ENCODE results near the gene STX5. TPM values are rescaled to one million over a fixed set of nuclear protein-coding genes. Genes with fewer than 3 reads are reported as not detected.
"Not testable (repeated sequence)": the region's sequence is repeated elsewhere in the genome, so short reads cannot be mapped to it uniquely, and the experiment has no call there.

STX5 gene
- total RNA-seq, 2 experiments from 2014 or later, result 30.6 to 41.0 TPM

- CTCF ChIA-PET (ENCODE audit: unreplicated experiment), result no interaction called here
- no peaks in the 10 kb centered on the region for H3K9me2 ChIP-seq (ENCODE audit: insufficient read depth, low read length)
- POLR2A ChIA-PET, result interaction anchor here (0.7 to 3.0 kb wide), 20 partner anchors 10 to 250 kb away, joined by 3 to 70 read pairs (median 4); partner anchors contain the start of genes C11orf98, CSKMT, HNRNPUL2 and NXF1
- H3K4me1 ChIP-seq (ENCODE audit: insufficient read depth, low read length, poor library complexity, severe bottlenecking), result peaks cover 29% of the 10 kb centered on the region
- TSS peak; percentile 93 for BruUV-seq (replicated peaks)
- TF ChIP-seq EZH2phosphoT487 (IDR thresholded peaks at IDR 0.05; ENCODE audit: borderline replicate concordance, low read depth, low read length) (no peak), CTCF (conservative IDR thresholded peaks at IDR 0.05; ENCODE audit: low read length) (no peak)
- peak overlapping the region; percentile 81 for H2AFZ ChIP-seq (ENCODE audit: low read length)
- no peaks in the 10 kb centered on the region; the same call in 1 of the 2 replicates for H4K20me1 ChIP-seq (ENCODE audit: insufficient read depth, low read length)
- H3K36me3 ChIP-seq (ENCODE audit: insufficient read depth, low read length), result peaks cover 19% of the 10 kb centered on the region
- H3K4me3 ChIP-seq (ENCODE audit: low read depth, low read length, poor library complexity, severe bottlenecking), result peak overlapping the region; percentile 94
- peaks cover 26% of the 10 kb centered on the region for H3K79me2 ChIP-seq (ENCODE audit: insufficient read depth, low read depth, low read length)
- intact Hi-C loops (cut with micrococcal nuclease; ENCODE audit: unreplicated experiment), result loop anchor here (1.0 to 5.0 kb wide), 3 partner anchors 39 to 195 kb away; partner anchors contain the start of genes GANAB, HNRNPUL2, SLC3A2 and TTC9C
- H3K27ac ChIP-seq (ENCODE audit: low read depth, low read length, poor library complexity, severe bottlenecking), result peak overlapping the region; percentile 90
- DNase-seq (ENCODE audit: low spot score), result peak; percentile 97
- no peaks in the 10 kb centered on the region for H3K9me3 ChIP-seq (ENCODE audit: low read length)
- H3K4me2 ChIP-seq (ENCODE audit: low read length), result peak overlapping the region; percentile 97
These were observed 9.7 kb upstream of the STX5 start for GRCh38 chr11:62841361-62842170.

- H2AFZ ChIP-seq (ENCODE audit: low read length), result peak overlapping the region; percentile 78
- not testable (repeated sequence) for BruUV-seq (replicated peaks)
- POLR2A ChIA-PET, result interaction anchor here (0.6 to 3.0 kb wide), 21 partner anchors 9 to 249 kb away, joined by 3 to 70 read pairs (median 4); partner anchors contain the start of genes C11orf98, CSKMT, HNRNPUL2 and NXF1
These were observed 9.0 kb upstream of the STX5 start for GRCh38 chr11:62840721-62841360.

More at GRCh38 chr11:62840721-62841360, 9.0 kb upstream of the STX5 start:
- Histone ChIP-seq H3K79me2 (ENCODE audit: insufficient read depth, low read depth, low read length) (peaks cover 33% of the 10 kb centered on the region), H3K4me2 (ENCODE audit: low read length) (peak overlapping the region; percentile 97), H3K27ac (ENCODE audit: low read depth, low read length, poor library complexity, severe bottlenecking) (peak overlapping the region; percentile 90), H3K4me3 (ENCODE audit: low read depth, low read length, poor library complexity, severe bottlenecking) (peak overlapping the region; percentile 94), H3K4me1 (ENCODE audit: insufficient read depth, low read length, poor library complexity, severe bottlenecking) (peaks cover 29% of the 10 kb centered on the region), H3K36me3 (ENCODE audit: insufficient read depth, low read length) (peaks cover 26% of the 10 kb centered on the region)
- H3K9me3 ChIP-seq (ENCODE audit: low read length); CTCF ChIA-PET (ENCODE audit: unreplicated experiment); H3K9me2 ChIP-seq (ENCODE audit: insufficient read depth, low read length); H4K20me1 ChIP-seq (ENCODE audit: insufficient read depth, low read length): not testable (repeated sequence)
- peak; percentile 71 for DNase-seq (ENCODE audit: low spot score)
- intact Hi-C loops (cut with micrococcal nuclease; ENCODE audit: unreplicated experiment), result loop anchor here (1.0 to 5.0 kb wide), 3 partner anchors 40 to 195 kb away; partner anchors contain the start of genes GANAB, HNRNPUL2, SLC3A2 and TTC9C

Measured in OCI-LY7 (cell line).